ENCODE measurements around the gene CCDC136.

DNA sequence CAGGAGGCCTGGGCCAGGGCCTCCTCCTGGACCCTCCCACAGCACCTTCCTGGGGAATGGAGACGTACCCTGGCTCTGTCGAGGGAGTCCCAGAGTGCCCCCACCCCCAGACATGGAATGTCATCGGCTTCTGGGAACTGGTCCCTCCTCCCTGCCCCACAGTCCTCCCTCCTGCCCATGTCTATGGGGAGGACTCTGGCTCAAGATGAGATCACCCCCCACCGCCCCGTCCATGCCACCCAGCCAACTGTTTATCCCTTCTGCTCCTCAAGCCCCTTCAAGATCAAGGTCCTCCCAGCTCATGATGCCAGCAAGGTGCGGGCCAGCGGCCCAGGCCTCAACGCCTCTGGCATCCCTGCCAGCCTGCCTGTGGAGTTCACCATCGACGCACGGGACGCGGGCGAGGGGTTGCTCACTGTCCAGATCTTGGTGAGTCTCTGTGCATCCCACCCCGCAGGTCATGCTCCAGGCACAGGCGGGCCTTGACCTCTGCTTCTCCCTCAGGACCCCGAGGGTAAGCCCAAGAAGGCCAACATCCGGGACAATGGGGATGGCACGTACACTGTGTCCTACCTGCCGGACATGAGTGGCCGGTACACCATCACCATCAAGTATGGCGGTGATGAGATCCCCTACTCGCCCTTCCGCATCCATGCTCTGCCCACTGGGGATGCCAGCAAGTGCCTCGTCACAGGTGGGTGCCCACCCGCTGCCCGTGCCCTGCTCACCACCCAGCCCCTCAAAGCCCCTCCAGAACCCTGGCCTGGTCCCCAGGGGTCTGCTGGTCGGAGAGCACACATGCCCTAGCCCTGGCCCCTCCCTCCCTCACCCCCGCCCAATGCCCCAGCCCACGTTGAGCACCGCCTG is 56.8 kb downstream of the CCDC136 start:
- TF ChIP-seq, protein P1, sequence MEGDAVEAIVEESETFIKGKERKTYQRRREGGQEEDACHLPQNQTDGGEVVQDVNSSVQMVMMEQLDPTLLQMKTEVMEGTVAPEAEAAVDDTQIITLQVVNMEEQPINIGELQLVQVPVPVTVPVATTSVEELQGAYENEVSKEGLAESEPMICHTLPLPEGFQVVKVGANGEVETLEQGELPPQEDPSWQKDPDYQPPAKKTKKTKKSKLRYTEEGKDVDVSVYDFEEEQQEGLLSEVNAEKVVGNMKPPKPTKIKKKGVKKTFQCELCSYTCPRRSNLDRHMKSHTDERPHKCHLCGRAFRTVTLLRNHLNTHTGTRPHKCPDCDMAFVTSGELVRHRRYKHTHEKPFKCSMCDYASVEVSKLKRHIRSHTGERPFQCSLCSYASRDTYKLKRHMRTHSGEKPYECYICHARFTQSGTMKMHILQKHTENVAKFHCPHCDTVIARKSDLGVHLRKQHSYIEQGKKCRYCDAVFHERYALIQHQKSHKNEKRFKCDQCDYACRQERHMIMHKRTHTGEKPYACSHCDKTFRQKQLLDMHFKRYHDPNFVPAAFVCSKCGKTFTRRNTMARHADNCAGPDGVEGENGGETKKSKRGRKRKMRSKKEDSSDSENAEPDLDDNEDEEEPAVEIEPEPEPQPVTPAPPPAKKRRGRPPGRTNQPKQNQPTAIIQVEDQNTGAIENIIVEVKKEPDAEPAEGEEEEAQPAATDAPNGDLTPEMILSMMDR (conservative IDR thresholded peaks at IDR 0.05; ENCODE audit: low read length) = no peak
- TF ChIP-seq EZH2phosphoT487 (IDR thresholded peaks at IDR 0.05; ENCODE audit: borderline replicate concordance, low read depth, low read length) = no peak

Measured in OCI-LY7 (cell line).